ENCODE results near the gene LHFPL6.

The LHFPL6 gene

DNA sequence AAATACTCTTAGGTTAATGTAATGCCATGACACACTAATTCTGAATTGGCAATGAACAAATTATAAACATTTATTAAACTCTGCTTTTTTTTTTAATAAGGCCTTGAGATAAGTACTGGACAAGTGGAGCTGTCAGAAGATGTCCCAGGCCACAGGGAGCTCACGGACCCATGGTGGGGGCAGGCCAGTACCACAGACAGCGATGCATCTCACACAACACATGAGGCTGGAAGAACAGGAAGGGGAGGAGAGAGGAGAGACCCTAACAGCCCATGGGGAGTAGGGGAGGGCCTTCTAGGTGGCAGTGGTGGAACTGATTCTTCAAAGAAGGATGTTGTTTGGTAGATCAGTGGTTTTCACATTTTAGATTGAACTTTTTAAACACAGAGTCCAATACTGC lies 128.4 kb downstream of the LHFPL6 start:
- DNase-seq (ENCODE audit: low read depth in 2 of 2, low spot score in 1 of 2) = no peak

DNA sequence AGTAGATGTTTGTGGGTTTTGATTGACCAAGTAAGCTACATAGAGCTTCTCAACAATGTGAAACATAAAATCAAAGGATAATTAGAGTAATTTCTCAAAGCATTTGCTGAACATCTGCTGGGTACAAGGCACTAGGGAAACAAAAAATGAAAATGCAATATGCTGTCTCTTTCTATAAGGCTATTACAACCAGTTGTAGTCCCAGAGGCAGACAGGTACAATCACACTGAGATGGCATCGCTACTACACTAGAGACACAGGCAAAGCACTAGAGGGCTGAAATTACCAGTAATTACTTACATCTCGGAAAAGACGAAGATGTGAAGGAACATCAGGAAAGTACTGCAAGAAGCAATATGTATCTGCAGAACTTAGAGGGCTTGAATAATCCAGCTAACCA lies 133.3 kb downstream of the LHFPL6 start:
- no peak for DNase-seq (ENCODE audit: low read depth in 2 of 2, low spot score in 1 of 2)

DNA sequence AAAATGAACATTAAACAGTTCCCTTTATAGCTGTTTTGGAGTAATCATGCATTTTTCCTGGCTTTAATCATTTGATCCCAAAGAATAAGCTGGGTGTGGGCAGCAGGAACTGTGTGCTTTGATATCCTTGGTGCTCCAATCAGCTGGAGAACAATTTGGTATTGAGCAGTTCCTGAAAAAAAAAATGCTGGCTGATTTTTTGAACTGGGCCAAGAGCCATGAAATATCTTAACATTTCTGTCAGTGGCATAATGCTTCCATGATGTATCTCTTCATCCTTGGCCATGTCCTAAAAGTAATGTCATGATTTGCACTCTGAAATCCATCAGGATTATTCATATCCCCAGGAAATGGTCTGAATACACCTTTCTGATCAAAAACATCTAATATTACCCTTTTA lies 134.7 kb downstream of the LHFPL6 start:
- DNase-seq (ENCODE audit: low read depth in 2 of 2, low spot score in 1 of 2) = no peak

DNA sequence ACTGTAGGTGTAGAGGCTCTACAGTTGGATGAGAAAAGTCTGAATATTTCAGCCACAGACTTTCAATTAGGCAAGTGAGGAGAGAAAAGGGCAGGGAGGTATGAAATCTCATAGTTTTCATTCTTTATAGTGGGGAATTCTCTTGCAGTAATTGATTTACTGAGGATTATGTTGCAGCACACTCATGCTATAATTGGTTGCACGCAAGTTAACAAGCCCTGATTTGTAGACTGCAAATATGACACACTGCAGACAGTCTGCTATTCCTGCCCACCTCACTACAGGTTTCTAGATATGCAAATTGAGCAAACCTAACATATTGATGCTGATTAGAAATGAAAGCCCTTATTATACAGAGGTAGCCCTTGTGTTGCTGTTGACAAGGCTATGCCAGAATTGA lies 139.4 kb downstream of the LHFPL6 start:
- DNase-seq (ENCODE audit: low read depth in 2 of 2, low spot score in 1 of 2) = no peak

DNA sequence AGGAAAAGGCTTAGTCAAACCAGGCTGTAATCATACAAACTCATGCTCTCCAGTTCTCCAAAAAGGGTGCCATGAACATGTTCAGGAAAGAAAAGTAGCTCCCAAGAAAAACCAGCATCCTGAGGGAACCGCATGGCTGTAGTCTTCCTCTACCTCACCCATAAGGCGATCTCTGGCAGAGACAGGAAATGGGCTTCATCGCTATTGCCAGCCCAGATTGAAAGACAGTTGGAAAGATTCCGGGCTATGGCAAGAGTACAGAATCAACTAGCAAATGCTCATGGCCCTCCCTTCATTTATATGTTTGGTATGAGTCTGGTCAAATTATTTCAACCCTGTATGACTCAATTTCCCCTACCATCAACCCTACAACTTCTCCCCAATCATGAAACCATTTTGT lies 140.1 kb downstream of the LHFPL6 start:
- no peak for DNase-seq (ENCODE audit: low read depth in 2 of 2, low spot score in 1 of 2)

DNA sequence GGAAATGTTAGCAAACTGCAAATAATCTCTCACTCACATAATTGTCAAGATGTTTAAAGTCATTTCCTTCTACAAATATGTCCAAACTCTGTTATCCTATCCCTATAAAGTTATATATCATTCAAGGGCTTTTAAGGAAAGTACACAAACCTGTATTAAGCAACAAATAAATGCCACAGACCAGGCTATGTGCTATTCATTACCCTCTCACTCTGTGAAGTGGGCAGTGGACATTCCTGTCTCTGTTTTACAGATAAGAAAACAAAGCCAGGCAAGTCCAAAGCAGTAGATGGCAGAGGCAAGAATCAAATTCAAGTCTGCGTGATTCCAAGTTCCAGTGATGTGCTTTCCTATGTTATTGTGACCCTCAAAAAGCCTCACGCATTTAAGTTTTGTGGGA lies 140.6 kb downstream of the LHFPL6 start:
- no peak for DNase-seq (ENCODE audit: low read depth in 2 of 2, low spot score in 1 of 2)

DNA sequence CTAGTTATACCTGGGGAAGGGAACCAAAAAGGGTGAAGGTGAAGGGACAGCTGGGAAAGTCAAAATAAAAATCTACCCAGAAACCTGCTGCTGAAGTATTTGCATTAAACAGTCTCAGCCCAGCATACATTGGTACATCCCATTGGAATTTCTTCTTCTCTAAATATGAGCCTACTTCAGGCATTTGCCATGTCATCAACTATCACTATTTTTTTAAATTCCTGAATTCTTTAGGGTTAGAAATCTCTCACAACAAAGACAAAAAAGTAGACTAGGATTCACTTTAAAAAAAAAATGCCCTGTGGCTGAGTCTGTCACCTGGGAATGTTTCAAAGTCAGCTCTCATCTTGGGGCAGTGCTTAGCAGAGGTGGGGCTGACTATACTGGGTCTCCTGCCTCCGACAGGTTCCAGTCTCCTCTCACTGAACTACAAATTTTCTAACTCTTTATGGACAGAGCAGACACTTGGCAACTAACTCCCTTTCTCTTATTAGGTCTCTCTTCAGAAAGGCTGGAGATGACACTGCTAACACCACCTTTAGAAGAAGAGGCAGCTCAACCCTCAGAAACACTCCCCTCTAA lies 141.2 kb downstream of the LHFPL6 start:
- DNase-seq (ENCODE audit: low read depth in 2 of 2, low spot score in 1 of 2) = no peak

DNA sequence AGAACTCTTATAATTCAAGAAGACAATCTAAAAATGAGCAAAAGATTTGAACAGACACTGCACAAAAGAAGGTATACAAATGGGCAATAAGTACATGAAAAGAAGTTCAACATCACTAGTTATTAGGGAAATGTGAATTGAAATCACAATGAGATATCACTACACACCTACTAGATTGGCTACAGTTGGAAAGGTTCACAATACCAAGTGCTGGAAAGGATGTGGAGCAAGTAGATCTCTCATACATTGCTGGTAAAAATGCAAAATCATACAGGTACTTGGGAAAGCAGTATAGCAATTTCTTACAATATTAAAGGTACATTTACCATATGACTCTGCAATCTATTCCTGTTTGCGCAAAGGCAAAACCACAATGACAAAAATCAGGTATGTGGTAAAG lies 145.7 kb downstream of the LHFPL6 start:
- DNase-seq (ENCODE audit: low read depth in 2 of 2, low spot score in 1 of 2) = no peak

DNA sequence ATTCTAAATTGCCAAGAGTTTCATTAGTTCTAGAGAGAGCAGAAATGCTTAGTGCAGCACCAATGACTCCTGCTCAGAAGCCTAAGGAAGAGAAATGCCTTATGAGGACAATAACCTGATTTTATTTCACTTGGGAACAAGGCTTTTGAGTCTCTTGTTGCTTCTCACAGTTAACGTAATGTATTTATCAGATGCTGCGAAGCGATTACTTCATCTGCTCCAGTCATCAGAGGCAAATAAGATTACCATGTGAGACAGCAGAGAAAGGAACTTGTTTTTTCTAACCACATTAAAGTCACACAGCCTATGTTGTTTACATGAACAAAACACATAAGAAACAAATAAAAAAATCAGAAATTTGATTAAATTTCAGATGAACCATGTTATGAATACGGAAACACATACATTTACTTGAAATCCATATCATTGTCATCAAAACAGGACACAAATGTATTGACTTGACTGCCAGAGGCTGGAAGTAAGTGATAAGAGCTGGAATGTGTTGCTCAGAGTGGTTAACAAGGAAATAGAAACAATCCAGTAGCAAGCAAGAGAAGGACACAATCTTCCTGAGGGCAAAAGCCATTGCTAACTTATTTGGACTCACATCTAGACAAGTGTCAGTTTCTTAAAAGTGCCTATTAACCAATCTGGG lies 147.3 kb downstream of the LHFPL6 start:
- no peak for DNase-seq (ENCODE audit: low read depth in 2 of 2, low spot score in 1 of 2)

DNA sequence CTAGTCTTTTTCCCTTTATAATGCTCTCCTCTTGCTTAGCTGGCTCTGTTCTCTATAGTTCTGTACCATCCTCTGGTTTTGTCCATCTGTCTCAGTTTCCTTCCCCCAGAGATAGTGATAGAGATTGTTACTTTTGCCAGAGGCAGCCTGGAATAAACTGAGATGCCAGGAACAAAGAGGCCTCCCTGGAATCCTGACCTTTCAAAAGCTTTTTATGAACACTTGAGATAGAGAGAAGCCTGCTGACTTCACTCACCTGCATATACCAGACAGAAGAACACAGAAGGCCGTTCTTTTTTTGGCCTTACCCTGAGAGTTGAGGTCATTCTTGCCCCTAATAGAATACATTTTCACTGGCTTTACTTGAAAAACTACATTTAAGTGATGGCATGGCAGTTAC lies 150.2 kb downstream of the LHFPL6 start:
- no peak for DNase-seq (ENCODE audit: low read depth in 2 of 2, low spot score in 1 of 2)

DNA sequence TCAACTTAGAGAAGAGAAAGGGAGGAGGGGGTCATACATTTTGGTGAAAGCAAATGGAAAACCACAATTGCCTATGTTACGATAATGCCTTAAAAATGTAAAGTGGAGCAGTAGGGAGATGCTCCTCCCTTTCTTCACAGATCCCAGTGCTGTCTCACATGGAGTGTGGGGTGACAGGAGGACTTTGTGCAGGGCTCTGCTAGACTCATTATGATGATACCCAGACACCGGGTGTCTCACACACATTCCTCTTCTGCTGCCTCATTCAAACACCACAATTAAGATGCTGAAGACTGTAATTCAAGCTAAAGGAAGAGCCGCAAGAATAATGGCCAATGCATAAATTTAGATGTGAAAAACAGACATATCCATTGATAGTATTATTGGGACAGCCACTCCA lies 150.6 kb downstream of the LHFPL6 start:
- DNase-seq (ENCODE audit: low read depth in 2 of 2, low spot score in 1 of 2) = no peak

DNA sequence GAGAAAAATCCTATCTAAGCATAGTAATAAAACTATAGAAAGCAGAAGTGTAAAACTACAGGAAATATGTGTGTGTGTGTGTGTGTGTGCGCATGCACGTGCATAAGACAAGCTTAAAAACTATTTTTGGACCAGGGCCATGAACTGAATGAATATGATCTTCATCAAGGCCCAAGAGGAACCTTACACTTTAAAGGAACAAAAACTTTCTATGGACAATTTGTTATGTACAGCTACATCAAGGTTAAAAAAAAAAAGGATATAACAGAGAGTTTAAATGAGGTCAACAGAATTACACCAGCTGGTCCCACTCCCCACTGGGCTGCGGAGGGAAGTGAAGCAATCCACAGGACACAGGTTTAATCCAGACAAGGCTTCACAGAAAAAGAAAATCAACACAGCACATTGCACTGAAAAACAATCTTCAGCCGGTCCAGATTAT lies 151.1 kb downstream of the LHFPL6 start:
- DNase-seq (ENCODE audit: low read depth in 2 of 2, low spot score in 1 of 2) = no peak

DNA sequence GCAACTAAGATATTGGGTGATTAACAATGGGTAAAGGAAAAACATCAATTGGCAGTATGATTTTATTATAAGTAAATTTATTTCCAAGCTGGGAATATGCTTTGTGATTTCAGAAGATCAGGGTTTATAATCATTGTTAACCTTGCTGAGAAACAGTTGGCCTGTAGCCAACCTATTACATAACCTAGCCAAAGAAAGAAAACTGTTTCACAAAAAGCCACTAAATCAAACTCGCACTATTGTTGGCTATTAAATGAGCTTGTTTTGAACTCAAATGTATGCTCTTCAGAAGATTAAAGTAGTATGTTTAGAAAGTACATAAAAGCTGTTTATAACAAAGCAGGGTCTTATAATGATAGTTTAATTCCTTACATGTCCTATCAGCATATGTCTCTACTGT lies 151.7 kb downstream of the LHFPL6 start:
- no peak for DNase-seq (ENCODE audit: low read depth in 2 of 2, low spot score in 1 of 2)

DNA sequence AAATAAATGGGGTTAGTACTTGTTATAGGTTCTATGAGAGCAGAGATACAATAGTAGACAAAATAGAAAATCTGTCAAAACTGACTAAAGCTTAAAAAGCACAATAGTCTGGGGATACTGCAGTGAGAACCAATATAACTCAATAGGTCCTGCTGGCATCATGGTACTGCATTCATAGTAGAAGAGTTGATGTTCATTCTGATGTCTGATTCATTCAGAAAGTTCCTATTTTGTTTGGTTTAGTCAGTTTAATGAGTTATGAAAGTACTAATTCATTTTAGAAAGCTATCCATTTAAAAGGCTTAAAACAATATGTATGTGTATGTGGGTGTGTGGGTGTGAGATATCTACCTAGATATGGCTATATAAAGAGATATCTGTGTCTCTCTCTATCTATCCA lies 152.8 kb downstream of the LHFPL6 start:
- DNase-seq (ENCODE audit: low read depth in 2 of 2, low spot score in 1 of 2) = no peak

DNA sequence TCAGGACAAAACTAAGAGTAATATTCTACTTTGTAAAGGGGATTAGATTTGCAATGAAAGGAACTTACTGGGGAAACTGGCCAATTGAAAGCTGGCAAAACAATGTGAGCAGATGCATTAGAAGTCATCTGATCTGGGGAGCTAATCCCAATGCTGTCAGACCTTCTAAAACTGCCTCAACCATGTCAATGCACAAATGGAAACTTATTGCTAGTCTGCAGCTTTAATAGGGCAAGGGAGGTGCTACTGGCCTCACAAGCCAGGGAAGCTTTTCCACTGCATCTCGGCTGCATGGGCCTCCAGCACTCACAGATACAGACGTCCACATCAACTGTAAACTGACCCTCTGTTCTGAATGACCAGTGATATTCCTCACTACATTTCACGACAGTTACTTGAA lies 154.2 kb downstream of the LHFPL6 start:
- no peak for DNase-seq (ENCODE audit: low read depth in 2 of 2, low spot score in 1 of 2)

DNA sequence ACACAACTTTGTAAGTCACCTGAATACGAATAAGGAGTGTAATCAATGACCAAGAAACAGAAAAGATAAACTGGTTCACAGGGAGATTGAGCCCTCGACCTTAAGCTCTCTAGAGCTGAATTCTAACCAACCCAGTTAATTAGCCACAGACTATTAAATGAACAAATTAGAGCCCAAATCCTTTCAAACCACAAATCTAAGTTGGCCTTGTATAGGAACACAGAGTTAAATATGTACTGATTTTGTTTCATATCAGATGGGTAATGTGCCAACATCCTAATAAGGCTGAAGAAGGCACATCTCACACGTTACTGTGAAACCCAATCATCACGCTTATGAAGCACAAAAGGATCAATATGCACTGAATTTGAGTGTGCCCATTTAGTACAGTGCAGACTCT lies 156.1 kb downstream of the LHFPL6 start:
- no peak for DNase-seq (ENCODE audit: low read depth in 2 of 2, low spot score in 1 of 2)

DNA sequence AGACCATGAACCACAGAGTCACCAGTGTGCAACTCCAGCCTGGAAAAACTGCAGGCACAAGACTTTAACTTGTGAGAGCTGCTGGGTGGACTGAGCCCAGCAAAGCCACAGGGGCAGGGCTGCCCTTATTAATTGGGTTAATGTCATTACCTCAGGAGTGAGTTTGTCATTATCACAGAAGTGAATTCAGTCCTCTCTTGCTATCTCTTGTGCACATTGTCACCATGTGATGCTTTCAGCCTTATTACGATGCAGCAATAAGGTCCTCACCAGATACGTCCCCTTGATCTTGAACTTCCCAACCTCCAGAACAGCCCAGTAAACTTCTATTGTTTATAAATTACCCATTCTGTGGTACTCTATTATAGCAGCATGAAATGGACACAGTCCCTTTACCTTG lies 158.1 kb downstream of the LHFPL6 start:
- no peak for DNase-seq (ENCODE audit: low read depth in 2 of 2, low spot score in 1 of 2)

DNA sequence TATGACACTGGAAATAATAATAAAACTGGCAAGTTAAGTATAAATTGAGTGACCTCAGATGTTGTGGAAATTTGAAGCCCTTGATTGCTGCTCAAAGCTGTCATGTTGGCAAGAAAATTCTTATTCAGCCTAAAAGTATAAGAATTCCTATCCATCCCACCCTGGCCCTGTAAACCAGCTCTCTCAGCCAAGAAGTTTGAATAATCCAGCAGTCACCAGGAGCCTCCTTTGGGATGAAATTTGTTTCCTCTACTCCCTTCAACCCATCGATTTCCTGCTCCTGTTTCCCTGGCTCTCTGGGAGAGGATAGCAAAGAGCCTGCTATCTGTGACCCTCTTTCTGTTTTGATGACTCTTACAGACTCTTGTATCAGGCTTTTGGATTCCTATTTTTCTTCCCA lies 169.3 kb downstream of the LHFPL6 start:
- DNase-seq (ENCODE audit: low read depth in 2 of 2, low spot score in 1 of 2) = no peak

DNA sequence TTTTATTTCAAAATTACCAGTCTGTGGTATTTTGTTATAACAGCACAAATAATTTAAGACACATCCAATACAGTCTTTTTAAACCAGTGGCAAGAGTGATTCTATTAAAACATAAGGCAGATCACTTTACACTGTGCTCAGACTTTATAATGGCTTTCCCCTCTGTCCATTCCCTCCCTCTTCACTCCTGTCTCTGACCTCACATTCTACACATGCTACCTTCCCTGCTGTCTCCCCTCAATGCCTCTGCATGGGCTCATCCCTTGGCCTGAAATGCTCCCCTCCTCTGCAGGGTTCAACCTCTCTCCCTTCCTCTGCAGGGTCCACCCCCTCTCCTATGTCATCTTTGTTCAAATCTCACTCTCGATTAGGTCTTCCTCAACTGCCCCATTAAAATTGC lies 170.8 kb downstream of the LHFPL6 start:
- no peak for DNase-seq (ENCODE audit: low read depth in 2 of 2, low spot score in 1 of 2)

DNA sequence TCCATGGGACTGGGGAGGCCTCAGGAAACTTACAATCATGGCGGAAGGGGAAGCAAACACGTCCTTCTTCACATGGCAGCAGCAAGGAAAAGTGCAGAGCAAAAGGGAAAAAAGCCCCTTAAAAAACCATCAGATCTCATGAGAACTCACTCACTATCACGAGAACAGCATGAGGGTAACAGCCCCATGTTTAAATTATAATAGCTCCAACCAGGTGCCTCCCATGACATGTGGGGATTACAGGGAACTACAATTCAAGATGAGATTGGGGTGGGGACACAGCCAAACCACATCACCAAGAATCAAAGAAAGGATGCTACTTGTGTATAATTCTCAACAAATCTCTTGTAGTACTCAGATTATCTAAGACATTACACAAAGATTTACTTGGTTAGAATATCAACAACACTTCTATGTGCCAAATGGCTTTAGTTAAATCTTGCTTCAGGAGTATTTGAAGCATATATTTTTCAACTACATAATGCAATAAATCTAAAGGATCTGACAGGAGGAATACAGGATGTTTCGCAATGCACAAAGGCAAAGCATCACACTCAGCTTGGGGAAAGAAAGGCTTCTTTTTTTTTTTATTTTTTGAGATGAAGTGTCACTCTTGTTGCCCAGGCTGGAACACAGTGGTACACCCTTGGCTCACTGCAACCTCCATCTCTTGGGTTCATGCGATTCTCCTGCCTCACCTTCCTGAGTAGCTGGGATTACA lies 180.0 kb downstream of the LHFPL6 start:
- no peak for DNase-seq (ENCODE audit: low read depth in 2 of 2, low spot score in 1 of 2)

DNA sequence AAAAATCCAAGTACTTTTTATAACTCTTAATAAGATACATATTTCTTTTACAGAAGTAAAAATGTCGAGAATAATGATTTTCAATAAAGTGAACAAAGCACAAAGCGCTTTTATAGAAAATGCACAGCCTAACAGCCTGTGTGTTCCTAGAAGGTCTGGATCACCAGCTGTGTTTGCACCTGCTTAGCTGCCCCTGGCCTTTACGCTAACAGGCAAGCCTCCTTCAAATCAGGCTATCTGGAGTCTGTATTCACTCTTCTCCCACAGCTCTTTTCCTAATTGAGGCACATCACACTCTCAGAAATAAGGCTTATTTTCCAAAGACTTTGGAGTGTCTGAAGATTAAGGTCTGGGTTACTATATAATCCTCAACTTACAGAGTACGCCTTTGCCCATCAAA lies 183.1 kb downstream of the LHFPL6 start:
- no peak for DNase-seq (ENCODE audit: low read depth in 2 of 2, low spot score in 1 of 2)

DNA sequence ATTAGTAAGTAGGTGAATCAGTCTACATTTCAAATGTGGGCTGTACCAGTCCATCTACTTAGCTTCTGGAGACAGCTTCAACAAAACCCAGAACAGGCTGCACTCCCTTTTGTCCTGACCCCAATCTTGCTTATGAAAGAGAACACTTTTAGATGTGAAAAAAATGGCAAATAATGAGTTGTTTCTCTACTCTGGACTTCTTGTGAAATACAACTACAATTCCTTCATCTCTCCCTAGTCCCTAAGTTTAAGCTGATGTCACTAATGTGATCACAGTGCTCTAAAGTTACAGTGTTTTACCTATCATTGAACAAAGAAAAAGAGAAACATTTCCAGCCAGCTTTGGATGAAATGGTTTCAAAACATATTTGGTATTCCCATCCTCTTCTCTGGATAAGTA lies 183.9 kb downstream of the LHFPL6 start:
- DNase-seq (ENCODE audit: low read depth in 2 of 2, low spot score in 1 of 2) = no peak

DNA sequence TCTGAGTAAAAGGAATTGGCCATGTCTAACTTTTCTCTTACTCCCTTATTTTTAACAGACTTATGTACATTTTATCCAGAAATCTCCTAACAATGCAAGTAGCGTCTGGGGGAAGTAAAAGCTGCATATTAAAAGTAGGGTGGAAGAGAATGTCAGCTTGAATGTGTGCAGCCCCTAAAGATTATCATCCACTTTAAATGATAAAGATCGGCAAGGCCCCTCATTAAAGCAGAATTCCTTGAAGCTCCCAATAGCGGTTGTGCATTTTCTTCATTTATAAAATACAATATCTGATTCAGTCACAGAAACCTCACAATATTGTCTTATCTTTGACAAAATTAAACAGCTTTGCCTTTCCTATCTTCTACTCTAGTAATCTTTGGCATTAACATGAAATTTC lies 184.6 kb downstream of the LHFPL6 start:
- DNase-seq (ENCODE audit: low read depth in 2 of 2, low spot score in 1 of 2) = no peak

All from stimulated activated CD8-positive, alpha-beta memory T cell treated with anti-CD3 and anti-CD28 coated beads, Interleukin-4, amount 100 ng/mL, for 1 hour (primary cell).